ENCODE data around the gene CYP17A1. TPM values are rescaled to one million over a fixed set of nuclear protein-coding genes. Genes with fewer than 3 reads are reported as not detected.
"Not testable (repeated sequence)": the region's sequence is repeated elsewhere in the genome, so short reads cannot be mapped to it uniquely, and the experiment has no call there.

The CYP17A1 gene
- total and polyA plus RNA-seq, 10 of the 15 experiments (the other 5 are each of a cell fraction or from before 2014, with no cell fraction given), result 2.1 TPM; not detected in 9

GRCh38 chr10:102855731-102856436, 18.7 kb upstream of the CYP17A1 start:
- intact Hi-C loops (cut with micrococcal nuclease; ENCODE audit: unreplicated experiment); POLR2A ChIA-PET; BruUV-seq (replicated peaks); H3K9ac ChIP-seq (ENCODE audit: control insufficient read depth, insufficient read depth, low read length); in situ Hi-C loops (cut with MboI); RAD21 ChIA-PET (ENCODE audit: unreplicated experiment); H3K4me1 ChIP-seq (ENCODE audit: control insufficient read depth, insufficient read depth, low read length); H2AFZ ChIP-seq (ENCODE audit: control insufficient read depth, low read depth, low read length); H3K9me3 ChIP-seq (replicated peaks; ENCODE audit: control insufficient read depth, insufficient read depth, low read length); H3K27me3 ChIP-seq (replicated peaks in 1 of 2; ENCODE audit: control insufficient read depth in 2 of 2, insufficient read depth in 2 of 2, low read length in 1 of 2); DNase-seq (ENCODE audit: low read depth, low spot score); H3K4me3 ChIP-seq; H3K79me2 ChIP-seq (ENCODE audit: control insufficient read depth, insufficient read depth, low read length); H3K27ac ChIP-seq (ENCODE audit: control insufficient read depth, insufficient read depth); H3K36me3 ChIP-seq (ENCODE audit: control insufficient read depth in 2 of 2, insufficient read depth in 2 of 2, low read length in 1 of 2); FAIRE-seq; H4K20me1 ChIP-seq (ENCODE audit: control insufficient read depth, insufficient read depth): not testable (repeated sequence)
- 0 out of 2 replicates have a peak overlapping the region, but pooled peaks have one; percentile 19 for H3K4me2 ChIP-seq (ENCODE audit: control insufficient read depth, insufficient read depth)
- TF ChIP-seq ATF7 (IDR thresholded peaks at IDR 0.05; ENCODE audit: low read depth) (0 out of 2 replicates have a peak, but pooled peaks have one; percentile 9), IKZF1 (conservative IDR thresholded peaks at IDR 0.05) (peak; percentile 38; the same call in 1 of the 2 replicates), MEF2B (IDR thresholded peaks at IDR 0.05; ENCODE audit: partially characterized antibody, poor library complexity, severe bottlenecking) (peak; percentile 53), IKZF2 (IDR thresholded peaks at IDR 0.05) (peak in 1 of 2 experiments; percentile 18; a peak in 1 of 4 replicates)
- ATAC-seq, result peak; percentile 15; the same call in 1 of the 3 replicates
- SMC1A ChIA-PET (ENCODE audit: uncharacterized antibody, unreplicated experiment), result interaction anchor here (0.7 to 1.2 kb wide), 3 partner anchors 50 to 465 kb away, joined by 3 to 4 read pairs (median 3); no protein-coding TSS in a partner anchor
- WGBS (ENCODE audit: insufficient coverage, insufficient replicate concordance, low lambda C conversion rate, missing lambda C conversion rate), result 74% methylated on average over 11 of the region's 11 CpGs
- CTCF ChIA-PET, result interaction anchor here (1.3 kb wide), 3 partner anchors 47 to 478 kb away, joined by 3 to 6 read pairs (median 3); partner anchors contain the start of gene CNNM2

GRCh38 chr10:102853237-102853636, 16.0 kb upstream of the CYP17A1 start:
- intact Hi-C loops (cut with micrococcal nuclease; ENCODE audit: unreplicated experiment); POLR2A ChIA-PET; H4K20me1 ChIP-seq (ENCODE audit: control insufficient read depth, insufficient read depth); H3K9me3 ChIP-seq (replicated peaks; ENCODE audit: control insufficient read depth, insufficient read depth, low read length); H3K36me3 ChIP-seq (ENCODE audit: control insufficient read depth in 2 of 2, insufficient read depth in 2 of 2, low read length in 1 of 2); FAIRE-seq; RAD21 ChIA-PET (ENCODE audit: unreplicated experiment); CTCF ChIA-PET; H3K79me2 ChIP-seq (ENCODE audit: control insufficient read depth, insufficient read depth, low read length); H2AFZ ChIP-seq (ENCODE audit: control insufficient read depth, low read depth, low read length); H3K4me2 ChIP-seq (ENCODE audit: control insufficient read depth, insufficient read depth); in situ Hi-C loops (cut with MboI); H3K27me3 ChIP-seq (replicated peaks in 1 of 2; ENCODE audit: control insufficient read depth in 2 of 2, insufficient read depth in 2 of 2, low read length in 1 of 2); DNase-seq (ENCODE audit: low read depth, low spot score); H3K4me3 ChIP-seq; H3K27ac ChIP-seq (ENCODE audit: control insufficient read depth, insufficient read depth); ATAC-seq; BruUV-seq (replicated peaks); H3K9ac ChIP-seq (ENCODE audit: control insufficient read depth, insufficient read depth, low read length); H3K4me1 ChIP-seq (ENCODE audit: control insufficient read depth, insufficient read depth, low read length): not testable (repeated sequence)
- SMC1A ChIA-PET (ENCODE audit: uncharacterized antibody, unreplicated experiment), result interaction anchor here (1.7 kb wide), 1 partner anchor 175 kb away, joined by 4 read pairs; no protein-coding TSS in a partner anchor
- WGBS (ENCODE audit: insufficient coverage, insufficient replicate concordance, low lambda C conversion rate, missing lambda C conversion rate), result 89% methylated on average over 7 of the region's 7 CpGs

Measured in GM12878 (cell line).